G401 (cell line): ENCODE measurements around the gene SLC24A4. TPM values are rescaled to one million over a fixed set of nuclear protein-coding genes. Genes with fewer than 3 reads are reported as not detected.
A peak's percentile ranks its signal among the peaks of the same experiment; 100 is the strongest.
"Not testable (repeated sequence)": the region's sequence is repeated elsewhere in the genome, so short reads cannot be mapped to it uniquely, and the experiment has no call there.

Experiments used
- DNase-seq: peaks from one replicate; pipeline ENCODE4 v3.0.0-alpha.2; 2015; ENCODE audit warnings: low spot score
- in situ Hi-C: cut with HindIII; loops from 2 replicates; pipeline ENCODE4 v1.10.0; 2016; ENCODE audit warnings: low sequenced_read_pairs, mixed read lengths
- total RNA-seq: library from RNA; depleted of rRNA; stranded (reverse); fragments of >200 nt; shearing (Covaris generic); gene quantifications from 2 replicates; pipeline ENCODE4 v1.2.3, GENCODE V29; 2014

SLC24A4 gene
- total RNA-seq, 1 experiment from 2014 or later: not detected

GRCh38 chr14:92521058-92521415, 198.1 kb downstream of the SLC24A4 start:
- in situ Hi-C loops: no loop called here
- no peak for DNase-seq

GRCh38 chr14:92523752-92524151, 200.8 kb downstream of the SLC24A4 start:
- in situ Hi-C loops: no loop called here
- DNase-seq: no peak

- in situ Hi-C loops: no loop called here
These were observed 201.7 kb downstream of the SLC24A4 start for GRCh38 chr14:92524602-92525185.

GRCh38 chr14:92525322-92526095, 202.5 kb downstream of the SLC24A4 start:
- DNase-seq: no peak
- in situ Hi-C loops: no loop called here

More at GRCh38 chr14:92524602-92525185, 201.7 kb downstream of the SLC24A4 start:
- DNase-seq: no peak

- no peak for DNase-seq
- in situ Hi-C loops: no loop called here
These were observed 204.8 kb downstream of the SLC24A4 start for GRCh38 chr14:92527721-92528120.

GRCh38 chr14:92528486-92529100, 205.6 kb downstream of the SLC24A4 start:
- in situ Hi-C loops: no loop called here
- no peak for DNase-seq

GRCh38 chr14:92529903-92530302, 206.9 kb downstream of the SLC24A4 start:
- no peak for DNase-seq
- in situ Hi-C loops: no loop called here

- no peak for DNase-seq
- in situ Hi-C loops: no loop called here
These were observed 208.3 kb downstream of the SLC24A4 start for GRCh38 chr14:92531106-92531873.

- DNase-seq: peak; percentile 66
- in situ Hi-C loops: no loop called here
These were observed 209.7 kb downstream of the SLC24A4 start for GRCh38 chr14:92532490-92533163.

- in situ Hi-C loops: no loop called here
- DNase-seq: no peak
These were observed 212.1 kb downstream of the SLC24A4 start for GRCh38 chr14:92534932-92535643.

GRCh38 chr14:92536231-92536630, 213.3 kb downstream of the SLC24A4 start:
- in situ Hi-C loops: not testable (repeated sequence)

GRCh38 chr14:92538412-92538985, 215.5 kb downstream of the SLC24A4 start:
- in situ Hi-C loops: no loop called here
- DNase-seq: no peak

More at GRCh38 chr14:92536231-92536630, 213.3 kb downstream of the SLC24A4 start:
- not testable (repeated sequence) for DNase-seq

GRCh38 chr14:92539419-92539818, 216.5 kb downstream of the SLC24A4 start:
- in situ Hi-C loops: no loop called here
- DNase-seq: no peak

- no peak for DNase-seq
- in situ Hi-C loops: no loop called here
These were observed 216.9 kb downstream of the SLC24A4 start for GRCh38 chr14:92539875-92540274.

GRCh38 chr14:92540472-92541048, 217.6 kb downstream of the SLC24A4 start:
- in situ Hi-C loops: no loop called here
- peak; percentile 81 for DNase-seq

GRCh38 chr14:92542766-92543554, 220.0 kb downstream of the SLC24A4 start:
- in situ Hi-C loops: no loop called here
- DNase-seq: no peak

GRCh38 chr14:92544051-92544720, 221.2 kb downstream of the SLC24A4 start:
- in situ Hi-C loops: no loop called here
- no peak for DNase-seq
